CD4-positive, CD25-positive, alpha-beta regulatory T cell (primary cell): Measurements from ENCODE around the gene GNAS-AS1. TPM values are rescaled to one million over a fixed set of nuclear protein-coding genes. Genes with fewer than 3 reads are reported as not detected.

Source experiments
- ATAC-seq, 2 donors: fragments of 150-1000 bp; cut with Tn5 transposase; one replicate each; pipeline ENCODE4 v1.10.0; 2021; ENCODE audit warnings: low read depth in 2 of 2, moderate number of reproducible peaks in 2 of 2, moderate library complexity in 1 of 2
- DNase-seq, 3 donors: peaks; one replicate each; pipeline versions ENCODE4 v3.0.0 to v3.0.0-alpha.2; 2012 to 2022; ENCODE audit warnings: mixed read lengths in 1 of 3
- H3K27ac ChIP-seq: one replicate; pipeline ENCODE4 v1.7.0; 2013; ENCODE audit warnings: mild to moderate bottlenecking, low read length; ENCODE audit not compliant: insufficient read depth, poor library complexity, severe bottlenecking
- H3K27me3 ChIP-seq: one replicate; pipeline ENCODE4 v1.7.0; 2013; ENCODE audit warnings: low read length; ENCODE audit not compliant: control insufficient read depth, insufficient read depth
- H3K36me3 ChIP-seq: one replicate; pipeline ENCODE4 v1.7.0; 2013; ENCODE audit warnings: mild to moderate bottlenecking, low read length, moderate library complexity; ENCODE audit not compliant: control insufficient read depth, insufficient read depth
- H3K4me1 ChIP-seq: 2 replicates; pipeline ENCODE4 v1.7.0; 2013; ENCODE audit warnings: mild to moderate bottlenecking, low read length; ENCODE audit not compliant: insufficient read depth, control insufficient read depth, poor library complexity, severe bottlenecking
- H3K4me3 ChIP-seq: one replicate; pipeline ENCODE4 v1.7.0; 2013; ENCODE audit warnings: low read depth, mild to moderate bottlenecking, low read length, moderate library complexity
- H3K9me3 ChIP-seq, 2 experiments: 1 replicate in 1 of 2; 2 replicates in 1 of 2; pipeline ENCODE4 v1.7.0; 2013; ENCODE audit warnings: low read length in 2 of 2, mild to moderate bottlenecking in 1 of 2, moderate library complexity in 1 of 2; ENCODE audit not compliant: control insufficient read depth in 2 of 2
- H3K27ac Mint-ChIP-seq, 3 donors: one replicate each; pipeline ENCODE4 v1.8.0; 2020 to 2022; ENCODE audit warnings: mild to moderate bottlenecking in 3 of 3, mixed read lengths in 3 of 3, moderate library complexity in 2 of 3
- H3K27me3 Mint-ChIP-seq: one replicate; pipeline ENCODE4 v1.8.0; 2022; ENCODE audit warnings: mild to moderate bottlenecking, mixed read lengths
- H3K36me3 Mint-ChIP-seq: one replicate; pipeline ENCODE4 v1.8.0; 2020; ENCODE audit warnings: mixed read lengths
- H3K4me1 Mint-ChIP-seq, 4 donors: one replicate each; pipeline ENCODE4 v1.8.0; 2020 to 2022; ENCODE audit warnings: mixed read lengths in 4 of 4, mild to moderate bottlenecking in 1 of 4
- H3K4me3 Mint-ChIP-seq, 4 donors: one replicate each; pipeline ENCODE4 v1.8.0; 2020 to 2022; ENCODE audit warnings: mild to moderate bottlenecking in 4 of 4, mixed read lengths in 4 of 4, moderate library complexity in 3 of 4
- H3K9me3 Mint-ChIP-seq, 7 donors: one replicate each; pipeline ENCODE4 v1.8.0; 2020 to 2022; ENCODE audit warnings: mixed read lengths in 7 of 7, mild to moderate bottlenecking in 3 of 7, moderate library complexity in 2 of 7
- polyA plus RNA-seq, 4 donors: library from polyadenylated mRNA; unstranded; fragments of 300-500 nt; fragmentation: Illumina TruSeq; gene quantifications; one replicate each; pipeline ENCODE4 v1.2.3, GENCODE V29; 2021
- total RNA-seq: library from RNA; stranded (reverse); gene quantifications from one replicate; pipeline ENCODE4 v1.2.3, GENCODE V29; 2022

Gene GNAS-AS1
- total and polyA plus RNA-seq, 5 donors from 2014 or later: 0.54 TPM; not detected in 4

GRCh38 chr20:58883241-58883691 lies 32.6 kb upstream of the GNAS-AS1 start:
- H3K4me1 Mint-ChIP-seq: peaks cover 0 to 15% (median under 1%) of the 10 kb centered on the region in 4 donors
- Histone ChIP-seq H3K4me3 (no peak overlapping the region), H3K36me3 (no peaks in the 10 kb centered on the region), H3K27me3 (no peaks in the 10 kb centered on the region), H3K27ac (no peak overlapping the region), H3K9me3 (no peaks in the 10 kb centered on the region), H3K4me1 (peaks cover 7% of the 10 kb centered on the region)
- peak overlapping the region in 1 of 4 donors; percentile 36 for H3K4me3 Mint-ChIP-seq
- H3K27me3 Mint-ChIP-seq: peaks cover 4% of the 10 kb centered on the region
- H3K27ac Mint-ChIP-seq: peak overlapping the region in 1 of 3 donors; percentile 80
- ATAC-seq (no peak), DNase-seq (no peak)
- no peaks in the 10 kb centered on the region for H3K36me3 Mint-ChIP-seq
- H3K9me3 Mint-ChIP-seq: no peaks in the 10 kb centered on the region

- Mint-ChIP-seq H3K4me1 (peaks cover 0 to 15% (median under 1%) of the 10 kb centered on the region in 4 donors), H3K27me3 (peaks cover 4% of the 10 kb centered on the region), H3K4me3 (no peak overlapping the region), H3K9me3 (no peaks in the 10 kb centered on the region), H3K27ac (no peak overlapping the region), H3K36me3 (no peaks in the 10 kb centered on the region)
- Histone ChIP-seq H3K36me3 (no peaks in the 10 kb centered on the region), H3K9me3 (no peaks in the 10 kb centered on the region), H3K27ac (no peak overlapping the region), H3K4me3 (no peak overlapping the region), H3K4me1 (peaks cover 2% of the 10 kb centered on the region), H3K27me3 (no peaks in the 10 kb centered on the region)
- DNase-seq: no peak
- ATAC-seq: no peak
Measured at GRCh38 chr20:58882704-58883089, 32.0 kb upstream of the GNAS-AS1 start.

GRCh38 chr20:58880994-58881752 lies 30.5 kb upstream of the GNAS-AS1 start:
- Mint-ChIP-seq H3K9me3 (no peaks in the 10 kb centered on the region), H3K27ac (peak overlapping the region in 1 of 3 donors; percentile 80), H3K4me1 (peaks cover 0 to 14% (median under 1%) of the 10 kb centered on the region in 4 donors), H3K4me3 (no peak overlapping the region), H3K36me3 (no peaks in the 10 kb centered on the region), H3K27me3 (peaks cover 4% of the 10 kb centered on the region)
- Histone ChIP-seq H3K36me3 (no peaks in the 10 kb centered on the region), H3K27ac (no peak overlapping the region), H3K4me3 (no peak overlapping the region), H3K4me1 (peaks cover 4% of the 10 kb centered on the region), H3K27me3 (no peaks in the 10 kb centered on the region), H3K9me3 (no peaks in the 10 kb centered on the region)
- DNase-seq (no peak), ATAC-seq (no peak)

GRCh38 chr20:58880441-58880840 lies 29.7 kb upstream of the GNAS-AS1 start:
- H3K4me3 Mint-ChIP-seq: no peak overlapping the region
- H3K27ac Mint-ChIP-seq: no peak overlapping the region
- Histone ChIP-seq H3K9me3 (no peaks in the 10 kb centered on the region), H3K27ac (no peak overlapping the region), H3K4me3 (no peak overlapping the region), H3K4me1 (peaks cover 4% of the 10 kb centered on the region), H3K36me3 (no peaks in the 10 kb centered on the region), H3K27me3 (no peaks in the 10 kb centered on the region)
- DNase-seq (no peak), ATAC-seq (no peak)
- no peaks in the 10 kb centered on the region for H3K36me3 Mint-ChIP-seq
- H3K9me3 Mint-ChIP-seq: no peaks in the 10 kb centered on the region
- H3K27me3 Mint-ChIP-seq: peaks cover 4% of the 10 kb centered on the region
- peaks cover 0 to 11% (median 0%) of the 10 kb centered on the region in 4 donors for H3K4me1 Mint-ChIP-seq

- no peaks in the 10 kb centered on the region for H3K27me3 ChIP-seq
- Mint-ChIP-seq H3K27me3 (peaks cover 4% of the 10 kb centered on the region), H3K4me3 (no peak overlapping the region), H3K4me1 (peaks cover 0 to 11% (median 1%) of the 10 kb centered on the region in 4 donors), H3K27ac (no peak overlapping the region), H3K36me3 (no peaks in the 10 kb centered on the region), H3K9me3 (peaks cover 0 to 2% (median 0%) of the 10 kb centered on the region in 7 donors)
- peaks cover 4% of the 10 kb centered on the region for H3K4me1 ChIP-seq
- ATAC-seq: no peak
- H3K9me3 ChIP-seq: no peaks in the 10 kb centered on the region
- no peak overlapping the region for H3K4me3 ChIP-seq
- no peak for DNase-seq
- H3K27ac ChIP-seq: no peak overlapping the region
- no peaks in the 10 kb centered on the region for H3K36me3 ChIP-seq
Measured at GRCh38 chr20:58878399-58878798, 27.7 kb upstream of the GNAS-AS1 start.

- Histone ChIP-seq H3K36me3 (no peaks in the 10 kb centered on the region), H3K4me1 (peaks cover 4% of the 10 kb centered on the region), H3K9me3 (no peaks in the 10 kb centered on the region), H3K27me3 (no peaks in the 10 kb centered on the region), H3K4me3 (no peak overlapping the region), H3K27ac (no peak overlapping the region)
- Mint-ChIP-seq H3K27me3 (peaks cover 4% of the 10 kb centered on the region), H3K4me1 (peaks cover 0 to 11% (median 1%) of the 10 kb centered on the region in 4 donors), H3K4me3 (peak overlapping the region in 1 of 4 donors; percentile 16), H3K36me3 (no peaks in the 10 kb centered on the region), H3K9me3 (peaks cover 0 to 2% (median 0%) of the 10 kb centered on the region in 7 donors), H3K27ac (no peak overlapping the region)
- peak; percentile 71 for ATAC-seq
- peak in 1 of 3 donors; percentile 46 for DNase-seq
Measured at GRCh38 chr20:58877976-58878360, 27.3 kb upstream of the GNAS-AS1 start.

- H3K9me3 Mint-ChIP-seq: peaks cover 0 to 2% (median 0%) of the 10 kb centered on the region in 7 donors
- H3K4me3 Mint-ChIP-seq: peak overlapping the region in 1 of 4 donors; percentile 16
- Histone ChIP-seq H3K4me3 (no peak overlapping the region), H3K9me3 (no peaks in the 10 kb centered on the region), H3K27me3 (no peaks in the 10 kb centered on the region), H3K4me1 (peaks cover 4% of the 10 kb centered on the region), H3K36me3 (no peaks in the 10 kb centered on the region), H3K27ac (no peak overlapping the region)
- H3K27ac Mint-ChIP-seq: peak overlapping the region in 1 of 3 donors; percentile 48
- no peak for DNase-seq
- peaks cover 4% of the 10 kb centered on the region for H3K27me3 Mint-ChIP-seq
- no peak for ATAC-seq
- peaks cover 0 to 11% (median 1%) of the 10 kb centered on the region in 4 donors for H3K4me1 Mint-ChIP-seq
- no peaks in the 10 kb centered on the region for H3K36me3 Mint-ChIP-seq
Measured at GRCh38 chr20:58877050-58877975, 26.6 kb upstream of the GNAS-AS1 start.
